Chondrocyte (in vitro differentiated cells): Measurements from ENCODE around the gene SV2C. TPM values are rescaled to one million over a fixed set of nuclear protein-coding genes. Genes with fewer than 3 reads are reported as not detected.

Source experiments
- DNase-seq: peaks from one replicate; pipeline ENCODE4 v3.0.0; 2021; ENCODE audit warnings: mixed read lengths, low spot score
- H3K27ac Mint-ChIP-seq: one replicate; pipeline ENCODE4 v1.8.0; 2021; ENCODE audit warnings: mild to moderate bottlenecking, moderate library complexity, mixed read lengths; ENCODE audit not compliant: unreplicated experiment
- H3K27me3 Mint-ChIP-seq: 2 replicates; pipeline ENCODE4 v1.8.0; 2021; ENCODE audit warnings: low read depth, mixed read lengths
- H3K36me3 Mint-ChIP-seq: 2 replicates; pipeline ENCODE4 v1.8.0; 2021; ENCODE audit warnings: low read depth, mixed read lengths
- H3K4me1 Mint-ChIP-seq: 2 replicates; pipeline ENCODE4 v1.8.0; 2021; ENCODE audit warnings: low read depth, mild to moderate bottlenecking, mixed read lengths
- H3K4me3 Mint-ChIP-seq: one replicate; pipeline ENCODE4 v1.8.0; 2021; ENCODE audit warnings: mild to moderate bottlenecking, moderate library complexity, mixed read lengths; ENCODE audit not compliant: unreplicated experiment
- H3K9me3 Mint-ChIP-seq: 2 replicates; pipeline ENCODE4 v1.8.0; 2021; ENCODE audit warnings: low read depth, mixed read lengths
- total RNA-seq: library from RNA; stranded (reverse); gene quantifications from 3 replicates; pipeline ENCODE4 v1.2.1, GENCODE V29; 2021
- TF ChIP-seq, protein P1 (sequence below): fragments of 200-600 bp; sonication (generic); IDR thresholded peaks from 2 replicates; pipeline ENCODE4 v1.5.0; 2021; ENCODE audit warnings: antibody characterized with exemption, mild to moderate bottlenecking, moderate library complexity

The SV2C gene
- total RNA-seq, 1 donor from 2014 or later: 0.02 TPM

DNA sequence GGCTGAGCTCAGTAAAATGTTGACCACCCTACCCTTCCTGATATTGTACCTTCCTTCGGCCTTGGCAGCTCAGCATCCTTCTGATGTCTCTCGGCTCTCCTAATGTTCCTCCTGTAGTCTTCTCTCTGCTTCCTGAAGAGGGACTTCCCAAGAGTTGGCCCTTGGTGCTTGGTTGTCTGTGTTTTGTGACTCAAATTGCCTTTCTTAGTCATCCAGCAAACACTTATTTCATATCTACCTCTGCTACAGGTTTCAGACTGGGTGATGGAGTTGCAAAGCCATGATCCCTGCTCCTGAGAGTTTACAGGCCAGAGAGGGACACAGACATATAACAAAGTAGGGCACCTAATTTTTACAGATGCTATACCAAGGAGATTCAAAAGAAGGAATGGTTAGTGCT is 70.1 kb downstream of the SV2C start:
- Mint-ChIP-seq H3K27ac (no peak overlapping the region), H3K36me3 (no peaks in the 10 kb centered on the region), H3K4me3 (no peak overlapping the region), H3K9me3 (peaks cover 6% of the 10 kb centered on the region), H3K4me1 (no peaks in the 10 kb centered on the region), H3K27me3 (peaks cover 32% of the 10 kb centered on the region)
- no peak for DNase-seq
- TF ChIP-seq, protein P1, sequence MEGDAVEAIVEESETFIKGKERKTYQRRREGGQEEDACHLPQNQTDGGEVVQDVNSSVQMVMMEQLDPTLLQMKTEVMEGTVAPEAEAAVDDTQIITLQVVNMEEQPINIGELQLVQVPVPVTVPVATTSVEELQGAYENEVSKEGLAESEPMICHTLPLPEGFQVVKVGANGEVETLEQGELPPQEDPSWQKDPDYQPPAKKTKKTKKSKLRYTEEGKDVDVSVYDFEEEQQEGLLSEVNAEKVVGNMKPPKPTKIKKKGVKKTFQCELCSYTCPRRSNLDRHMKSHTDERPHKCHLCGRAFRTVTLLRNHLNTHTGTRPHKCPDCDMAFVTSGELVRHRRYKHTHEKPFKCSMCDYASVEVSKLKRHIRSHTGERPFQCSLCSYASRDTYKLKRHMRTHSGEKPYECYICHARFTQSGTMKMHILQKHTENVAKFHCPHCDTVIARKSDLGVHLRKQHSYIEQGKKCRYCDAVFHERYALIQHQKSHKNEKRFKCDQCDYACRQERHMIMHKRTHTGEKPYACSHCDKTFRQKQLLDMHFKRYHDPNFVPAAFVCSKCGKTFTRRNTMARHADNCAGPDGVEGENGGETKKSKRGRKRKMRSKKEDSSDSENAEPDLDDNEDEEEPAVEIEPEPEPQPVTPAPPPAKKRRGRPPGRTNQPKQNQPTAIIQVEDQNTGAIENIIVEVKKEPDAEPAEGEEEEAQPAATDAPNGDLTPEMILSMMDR: no peak

DNA sequence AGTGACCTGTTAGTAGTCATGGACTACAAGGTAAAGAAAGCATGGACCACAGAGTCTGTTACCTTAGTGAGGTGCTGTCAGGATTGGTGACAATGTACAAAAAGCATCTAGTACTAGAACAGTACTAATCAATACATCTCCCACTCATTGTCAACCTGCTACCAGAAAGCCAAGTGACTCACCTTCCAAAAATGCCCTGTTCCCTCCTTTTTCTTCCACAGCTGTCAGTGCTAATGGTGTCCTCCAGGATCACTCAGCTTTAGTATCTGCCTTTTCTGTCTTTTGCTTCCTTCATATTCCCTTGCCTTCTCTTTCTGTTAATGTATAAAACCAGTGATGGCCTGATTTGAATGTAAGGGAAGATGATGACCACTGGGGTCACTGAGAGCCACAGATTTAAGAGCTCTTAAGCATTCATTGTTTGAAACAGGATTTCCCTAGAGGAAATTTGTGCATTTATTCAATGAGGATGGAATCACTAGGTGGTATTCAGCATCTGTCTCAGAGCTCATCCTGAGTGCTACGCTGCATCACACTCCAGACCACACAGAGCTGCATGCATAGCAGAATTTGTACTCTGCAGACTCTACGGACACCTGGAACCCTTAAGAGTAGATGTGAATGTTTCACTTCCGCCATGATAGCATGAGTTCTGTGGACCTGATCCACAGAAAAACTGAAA is 71.0 kb downstream of the SV2C start:
- TF ChIP-seq, protein P1: no peak
- Mint-ChIP-seq H3K36me3 (no peaks in the 10 kb centered on the region), H3K27me3 (peaks cover 30% of the 10 kb centered on the region), H3K4me3 (no peak overlapping the region), H3K9me3 (peaks cover 6% of the 10 kb centered on the region), H3K27ac (no peak overlapping the region), H3K4me1 (no peaks in the 10 kb centered on the region)
- DNase-seq: no peak

DNA sequence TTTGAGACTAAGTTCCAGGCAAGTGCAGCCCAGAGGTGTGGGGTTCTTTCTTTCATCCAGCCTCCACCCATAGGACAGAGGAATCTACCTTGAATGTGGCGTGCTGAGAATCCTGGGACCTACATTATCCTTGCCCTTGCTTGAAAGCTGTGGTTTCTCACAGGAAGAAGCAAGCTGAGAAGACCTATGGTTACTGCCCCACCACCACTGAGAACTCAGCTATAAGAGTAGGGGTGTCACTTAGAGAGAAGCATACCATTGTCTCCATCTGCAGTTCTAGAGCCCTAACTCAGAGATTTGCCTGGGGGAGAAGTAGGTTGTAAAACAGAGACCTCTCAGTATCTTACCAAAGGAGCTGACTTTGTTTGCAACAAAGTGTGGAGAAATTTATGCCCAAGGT is 72.4 kb downstream of the SV2C start:
- TF ChIP-seq, protein P1: no peak

DNA sequence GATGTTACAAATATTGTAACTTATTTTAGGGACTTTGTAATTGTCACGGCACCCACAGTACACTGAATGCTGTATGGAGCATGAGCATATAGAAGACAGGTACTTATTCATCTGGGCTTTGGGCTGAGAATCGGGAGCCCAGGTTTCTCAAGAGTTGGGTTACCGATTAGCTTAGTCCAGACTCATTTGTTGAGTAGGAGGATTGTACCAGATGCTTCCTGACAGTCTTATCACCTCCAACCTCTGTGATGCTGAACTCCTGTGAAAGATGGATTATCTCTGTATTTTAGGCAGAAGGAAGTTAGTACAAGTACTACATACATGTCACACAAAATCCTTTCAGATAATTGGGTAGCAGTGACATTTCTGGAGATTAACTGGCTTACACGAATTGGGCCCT is 79.2 kb downstream of the SV2C start:
- no peak for DNase-seq
- Mint-ChIP-seq H3K4me3 (no peak overlapping the region), H3K36me3 (no peaks in the 10 kb centered on the region), H3K27me3 (peaks cover 4% of the 10 kb centered on the region), H3K27ac (no peak overlapping the region), H3K4me1 (peaks cover 7% of the 10 kb centered on the region), H3K9me3 (peaks cover 9% of the 10 kb centered on the region)
- TF ChIP-seq, protein P1: no peak

More for the DNA sequence above, 72.4 kb downstream of the SV2C start:
- Mint-ChIP-seq H3K4me3 (no peak overlapping the region), H3K27me3 (peaks cover 27% of the 10 kb centered on the region), H3K9me3 (peaks cover 9% of the 10 kb centered on the region), H3K27ac (no peak overlapping the region), H3K36me3 (no peaks in the 10 kb centered on the region), H3K4me1 (no peaks in the 10 kb centered on the region)
- no peak for DNase-seq

DNA sequence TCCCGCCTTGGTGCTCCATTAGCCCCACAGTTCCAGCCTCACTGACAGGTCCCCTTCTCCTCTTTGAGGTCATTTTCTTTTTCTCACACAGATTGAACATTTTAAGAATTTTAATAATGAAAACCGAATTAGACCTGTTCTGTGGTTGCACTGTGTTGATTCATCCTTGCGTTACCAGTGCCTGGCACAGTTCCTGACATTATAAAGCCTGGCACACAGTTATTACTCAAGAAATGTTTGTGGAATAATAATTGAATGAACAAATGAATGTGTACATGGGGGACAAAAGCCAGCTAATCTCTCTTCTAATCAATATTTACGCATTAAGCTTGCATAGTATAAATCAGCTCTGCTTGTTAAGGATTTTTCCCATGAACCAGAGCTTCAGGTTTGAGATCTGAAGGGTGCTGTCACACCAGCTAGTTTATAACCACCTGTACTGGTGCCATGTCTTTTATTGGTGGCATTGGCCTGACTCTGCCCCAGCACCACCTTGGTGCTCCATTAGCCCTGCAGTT is 80.0 kb downstream of the SV2C start:
- Mint-ChIP-seq H3K27me3 (peaks cover 4% of the 10 kb centered on the region), H3K4me3 (no peak overlapping the region), H3K27ac (no peak overlapping the region), H3K9me3 (peaks cover 9% of the 10 kb centered on the region), H3K4me1 (peaks cover 7% of the 10 kb centered on the region), H3K36me3 (no peaks in the 10 kb centered on the region)
- DNase-seq: no peak
- TF ChIP-seq, protein P1: no peak
